A673 (cell line): ENCODE measurements around the gene LECT2. TPM values are rescaled to one million over a fixed set of nuclear protein-coding genes. Genes with fewer than 3 reads are reported as not detected.

Experiments used
- BruUV-seq: library from RNA; stranded (reverse); fragments of 400-500 nt; replicated peaks from 2 replicates; lab custom pipeline; 2021; lab: Mats Ljungman, UMichigan
- CTCF ChIA-PET: fragments of 300-600 bp; sonication (Branson Sonifier 250); formaldehyde crosslinking; loops from one replicate; lab custom pipeline; 2022; ENCODE audit warnings: antibody characterized with exemption; lab: Charles Lee
- POLR2A ChIA-PET: fragments of 300-600 bp; sonication (Branson Sonifier 250); formaldehyde crosslinking; loops from one replicate; lab custom pipeline; 2022; ENCODE audit warnings: antibody characterized with exemption; ENCODE audit not compliant: low non-redundant PET; lab: Charles Lee
- DNase-seq: peaks from one replicate; pipeline ENCODE4 v3.0.0-alpha.2; 2015; ENCODE audit warnings: low spot score
- H3K27ac ChIP-seq: fragments of 200-600 bp; sonication (generic); 2 replicates; pipeline ENCODE4 v1.5.1; 2016; ENCODE audit warnings: mixed run types, low read depth, mild to moderate bottlenecking, mixed read lengths, antibody characterized with exemption, low read length; ENCODE audit not compliant: poor library complexity, severe bottlenecking
- H3K27me3 ChIP-seq: fragments of 200-600 bp; sonication (generic); replicated peaks from 2 replicates; pipeline ENCODE4 v1.6.1; 2017; ENCODE audit warnings: mixed run types, low read depth, mild to moderate bottlenecking, mixed read lengths, antibody characterized with exemption, low read length; ENCODE audit not compliant: insufficient read depth, poor library complexity
- H3K36me3 ChIP-seq: fragments of 200-600 bp; sonication (generic); 2 replicates; pipeline ENCODE4 v1.6.1; 2016; ENCODE audit warnings: mixed run types, mild to moderate bottlenecking, mixed read lengths, antibody characterized with exemption, low read length; ENCODE audit not compliant: insufficient read depth, poor library complexity, severe bottlenecking
- H3K4me1 ChIP-seq: fragments of 200-600 bp; sonication (generic); 2 replicates; pipeline ENCODE4 v1.6.1; 2017; ENCODE audit warnings: mixed run types, mild to moderate bottlenecking, mixed read lengths, antibody characterized with exemption, low read length; ENCODE audit not compliant: insufficient read depth, poor library complexity, severe bottlenecking
- H3K4me3 ChIP-seq: fragments of 200-600 bp; sonication (generic); 2 replicates; pipeline ENCODE4 v1.5.1; 2016; ENCODE audit warnings: low read depth, mixed run types, mild to moderate bottlenecking, mixed read lengths, low read length; ENCODE audit not compliant: poor library complexity, severe bottlenecking
- H3K9me3 ChIP-seq: fragments of 200-600 bp; sonication (generic); 2 replicates; pipeline ENCODE4 v1.6.1; 2016; ENCODE audit warnings: mixed run types, low read depth, mild to moderate bottlenecking, mixed read lengths, antibody characterized with exemption, low read length; ENCODE audit not compliant: poor library complexity, severe bottlenecking
- CTCF ChIP-seq: fragments of 300-800, 200-600 bp; sonication (generic); conservative IDR thresholded peaks from 2 replicates; pipeline ENCODE4 v1.5.1; 2017; ENCODE audit warnings: low read depth, mild to moderate bottlenecking, antibody characterized with exemption, low read length, moderate library complexity, mixed read lengths
- EZH2 ChIP-seq: fragments of 200-600 bp; sonication (generic); IDR thresholded peaks from 2 replicates; pipeline ENCODE4 v1.6.1; 2017; ENCODE audit warnings: borderline replicate concordance, low read depth, mild to moderate bottlenecking, mixed read lengths, antibody characterized with exemption, low read length; ENCODE audit not compliant: poor library complexity, severe bottlenecking
- intact Hi-C: fragments of 100-400 bp; cut with micrococcal nuclease; formaldehyde crosslinking; loops from one replicate; pipeline ENCODE4 v1.10.0; 2022; ENCODE audit not compliant: unreplicated experiment
- total RNA-seq: library from RNA; stranded (reverse); gene quantifications from 2 replicates; pipeline ENCODE4 v1.2.3, GENCODE V29; 2021

LECT2 gene
- total RNA-seq, 1 experiment from 2014 or later = not detected

GRCh38 chr5:135976216-135976615, 21.4 kb upstream of the LECT2 start:
- CTCF ChIA-PET = no interaction called here
- no peak overlapping the region for H3K27ac ChIP-seq
- no peaks in the 10 kb centered on the region for H3K9me3 ChIP-seq
- H3K27me3 ChIP-seq = no peaks in the 10 kb centered on the region
- H3K4me1 ChIP-seq = peaks cover 4% of the 10 kb centered on the region
- intact Hi-C loops = no loop called here
- TF ChIP-seq CTCF (no peak), EZH2 (no peak)
- no peak for DNase-seq
- POLR2A ChIA-PET = no interaction called here
- no peaks in the 10 kb centered on the region for H3K36me3 ChIP-seq
- H3K4me3 ChIP-seq = no peak overlapping the region
- no TSS peak for BruUV-seq

GRCh38 chr5:135975122-135975521, 20.3 kb upstream of the LECT2 start:
- peaks cover 4% of the 10 kb centered on the region for H3K4me1 ChIP-seq
- ChIA-PET CTCF (no interaction called here), POLR2A (no interaction called here)
- H3K27ac ChIP-seq = no peak overlapping the region
- no peak overlapping the region for H3K4me3 ChIP-seq
- no peaks in the 10 kb centered on the region for H3K36me3 ChIP-seq
- TF ChIP-seq CTCF (no peak), EZH2 (no peak)
- BruUV-seq = no TSS peak
- intact Hi-C loops = no loop called here
- DNase-seq = no peak
- no peaks in the 10 kb centered on the region for H3K9me3 ChIP-seq
- H3K27me3 ChIP-seq = no peaks in the 10 kb centered on the region

GRCh38 chr5:135974021-135974600, 19.3 kb upstream of the LECT2 start:
- H3K4me1 ChIP-seq = peaks cover 4% of the 10 kb centered on the region
- no peaks in the 10 kb centered on the region for H3K9me3 ChIP-seq
- POLR2A ChIA-PET = no interaction called here
- no peak overlapping the region for H3K4me3 ChIP-seq
- no peaks in the 10 kb centered on the region for H3K36me3 ChIP-seq
- DNase-seq = no peak
- TF ChIP-seq CTCF (no peak), EZH2 (no peak)
- CTCF ChIA-PET = no interaction called here
- no peaks in the 10 kb centered on the region for H3K27me3 ChIP-seq
- no TSS peak for BruUV-seq
- intact Hi-C loops = no loop called here
- H3K27ac ChIP-seq = no peak overlapping the region
